CD1c-positive myeloid dendritic cell (primary cell): ENCODE measurements around the gene FAM171A1.

Experiments
- DNase-seq: peaks from one replicate; pipeline ENCODE4 v3.0.0-alpha.2; 2016; ENCODE audit errors: extremely low spot score

Gene FAM171A1

DNA sequence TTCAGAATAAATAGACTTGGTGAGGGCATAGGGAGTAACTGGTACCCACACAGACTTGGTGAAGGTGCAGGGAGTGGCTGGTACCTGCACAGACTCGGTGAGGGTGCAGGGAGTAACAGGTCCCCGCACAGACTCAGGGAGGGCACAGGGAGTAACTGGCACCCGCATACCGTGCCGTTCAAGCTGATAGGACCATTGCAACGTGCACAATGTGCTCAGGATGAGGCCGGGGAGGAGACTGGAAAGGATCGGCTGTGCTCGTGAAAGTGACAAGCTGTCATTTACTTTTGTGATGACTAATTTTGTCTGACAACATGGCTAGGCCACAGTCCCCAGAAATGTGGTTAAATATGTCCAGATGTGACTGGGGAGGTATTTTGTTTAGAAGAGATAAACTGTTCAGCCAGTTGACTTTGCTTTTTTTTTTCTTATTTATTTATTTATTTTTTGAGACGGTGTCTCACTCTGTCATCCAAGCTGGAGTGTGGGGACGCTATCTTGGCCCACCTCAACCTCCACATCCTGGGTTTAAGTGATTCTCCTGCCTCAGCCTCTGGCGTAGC lies 126.4 kb downstream of the FAM171A1 start:
- DNase-seq = no peak

DNA sequence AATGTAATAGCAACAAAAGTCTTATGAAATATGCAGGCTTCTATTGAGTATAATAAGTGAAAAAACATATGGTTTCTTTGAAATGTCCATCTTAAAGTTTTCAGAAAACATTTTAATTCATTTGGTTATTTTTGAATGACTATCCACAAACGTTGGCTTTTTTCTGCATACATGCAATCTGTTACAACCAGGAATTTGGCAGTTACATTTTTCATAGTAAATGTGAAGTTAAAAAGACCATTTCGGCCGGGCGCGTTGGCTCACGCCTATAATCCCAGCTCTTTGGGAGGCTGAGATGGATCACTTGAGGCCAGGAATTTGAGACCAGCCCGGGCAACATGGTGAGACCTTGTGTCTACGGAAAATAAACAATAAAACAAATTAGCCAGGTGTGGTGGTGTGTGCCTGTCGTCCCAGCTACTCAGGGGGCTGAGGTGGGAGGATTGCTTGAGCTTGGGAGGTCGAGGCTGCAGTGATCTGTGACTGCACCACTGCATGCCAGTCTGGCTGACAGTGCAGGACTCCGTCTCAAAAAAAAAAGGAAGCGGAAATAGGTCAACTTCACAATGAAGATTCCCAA lies 128.7 kb downstream of the FAM171A1 start:
- no peak for DNase-seq

DNA sequence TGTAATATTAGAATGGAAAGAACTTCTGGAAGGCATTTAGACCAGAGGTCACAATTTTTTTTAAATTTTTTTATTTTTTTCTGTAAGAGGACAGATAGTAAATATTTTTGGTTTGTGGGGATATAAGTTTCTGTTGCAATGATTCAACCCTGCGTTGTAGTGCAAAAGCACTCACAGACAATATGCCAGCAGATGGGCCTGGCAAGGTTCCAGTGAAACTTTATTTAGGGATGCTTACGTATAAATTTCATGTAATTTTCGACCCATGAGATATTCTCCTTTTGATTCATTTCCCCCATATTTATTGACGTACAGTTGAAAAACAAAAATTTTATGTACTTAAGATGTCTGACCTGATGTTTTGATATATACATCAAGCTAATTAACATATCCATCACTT lies 129.8 kb downstream of the FAM171A1 start:
- DNase-seq = no peak

DNA sequence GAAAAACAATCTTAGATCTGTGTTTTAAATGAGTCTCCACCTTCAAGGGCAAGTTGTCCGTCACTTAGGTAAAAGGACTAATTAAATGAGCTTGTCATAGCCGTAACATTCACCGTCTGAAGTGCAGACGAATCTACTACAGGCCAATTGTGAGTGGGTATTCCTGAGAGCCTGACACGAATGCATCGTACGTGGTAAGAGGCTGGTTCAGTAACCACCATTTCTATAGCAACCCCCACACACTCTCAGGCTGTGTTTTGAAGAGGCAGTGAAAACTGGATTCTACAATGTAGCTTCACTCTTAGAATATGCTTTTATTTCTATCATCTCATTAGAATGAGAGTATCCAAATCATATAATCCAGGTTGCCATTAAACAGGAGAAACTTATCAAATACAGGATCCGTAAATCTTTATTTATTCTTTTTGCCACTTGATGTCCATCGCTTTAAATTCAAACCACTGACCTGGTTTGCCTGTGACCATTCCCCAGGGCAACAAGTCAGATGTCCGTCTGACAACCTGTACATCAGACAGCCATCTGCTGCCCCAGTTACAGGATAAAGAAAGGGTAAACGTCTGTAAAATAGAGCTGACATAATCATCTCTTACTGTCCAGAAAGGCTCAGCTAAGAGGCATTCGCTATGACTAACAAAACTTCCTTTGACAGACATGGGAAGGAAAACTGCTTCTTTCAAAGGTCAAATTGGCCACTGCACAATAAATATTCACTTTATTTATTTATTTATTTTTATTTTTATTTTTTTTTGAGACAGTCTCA lies 132.3 kb downstream of the FAM171A1 start:
- no peak for DNase-seq

DNA sequence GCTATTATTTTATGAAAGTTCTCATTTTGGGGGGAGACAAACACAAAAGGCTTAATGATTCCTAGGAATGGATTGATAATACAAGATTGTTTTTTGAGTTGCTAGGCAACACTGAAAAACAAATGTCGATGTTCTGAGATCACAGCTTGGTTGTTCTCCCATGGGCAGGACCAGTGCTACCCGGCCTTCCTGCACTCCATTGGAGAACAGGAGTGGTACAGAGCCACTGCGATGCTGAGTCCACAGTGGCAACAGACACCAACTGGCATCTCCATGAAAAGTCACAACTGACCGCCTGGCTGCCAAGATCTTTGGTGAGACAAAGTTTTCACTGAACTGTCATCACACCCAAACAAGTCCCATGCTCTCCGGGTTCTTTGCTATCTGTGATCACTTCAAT lies 133.7 kb downstream of the FAM171A1 start:
- no peak for DNase-seq

DNA sequence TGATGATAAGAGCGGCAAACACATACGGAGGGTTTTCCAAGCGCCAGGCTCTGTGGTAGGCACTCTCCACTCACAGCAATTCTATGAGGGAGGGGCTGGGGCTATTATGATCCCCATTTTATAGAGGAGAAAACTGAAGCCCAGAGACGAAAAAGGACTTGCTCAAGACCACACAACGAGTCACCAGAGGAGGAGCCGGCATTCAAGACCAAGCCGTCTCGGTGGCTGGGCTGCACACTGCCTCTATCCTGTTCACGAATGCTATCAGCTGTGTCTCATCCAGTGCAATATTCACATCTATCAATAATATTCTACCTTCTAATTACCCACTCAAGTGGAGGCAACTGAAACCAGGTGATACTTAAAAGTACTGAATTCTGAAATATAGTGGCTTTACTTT lies 134.7 kb downstream of the FAM171A1 start:
- no peak for DNase-seq

DNA sequence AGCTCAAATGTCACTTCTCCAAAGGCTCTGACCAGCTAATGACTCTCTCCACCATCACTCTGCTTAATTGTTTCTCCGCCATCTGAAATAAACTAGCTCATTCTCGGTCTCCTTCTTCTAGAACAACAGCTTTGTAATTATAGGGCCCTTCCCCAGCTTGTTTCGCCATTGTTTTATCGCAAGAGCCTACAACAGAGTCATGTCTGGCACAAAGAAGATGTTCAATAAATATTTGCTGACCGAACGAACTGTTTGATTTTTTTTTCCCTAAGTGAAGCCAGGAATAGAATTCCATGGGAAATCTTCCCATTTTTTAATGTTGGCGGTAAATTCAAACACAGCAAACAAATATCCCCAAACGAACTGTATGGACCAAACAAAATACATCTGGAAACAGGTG lies 138.8 kb downstream of the FAM171A1 start:
- no peak for DNase-seq

DNA sequence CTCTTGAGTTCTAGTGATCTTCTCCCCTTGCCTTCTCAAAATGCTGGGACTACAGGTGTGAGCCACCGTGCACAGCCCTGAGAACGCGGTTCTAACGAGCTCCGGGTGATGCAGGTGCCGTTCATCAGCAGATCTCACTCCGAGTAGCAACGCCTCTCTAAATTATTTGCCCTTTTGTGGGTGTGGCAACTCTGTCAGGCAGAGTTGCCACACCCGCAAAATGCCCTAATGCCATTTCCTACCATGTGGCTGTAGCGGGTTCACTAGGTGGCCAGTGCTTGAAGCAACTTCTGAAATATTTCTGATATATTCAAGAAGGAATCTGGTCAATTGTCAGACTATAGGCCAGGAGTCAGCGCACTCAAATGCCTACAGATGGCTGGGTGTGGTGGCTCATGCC lies 139.7 kb downstream of the FAM171A1 start:
- no peak for DNase-seq

DNA sequence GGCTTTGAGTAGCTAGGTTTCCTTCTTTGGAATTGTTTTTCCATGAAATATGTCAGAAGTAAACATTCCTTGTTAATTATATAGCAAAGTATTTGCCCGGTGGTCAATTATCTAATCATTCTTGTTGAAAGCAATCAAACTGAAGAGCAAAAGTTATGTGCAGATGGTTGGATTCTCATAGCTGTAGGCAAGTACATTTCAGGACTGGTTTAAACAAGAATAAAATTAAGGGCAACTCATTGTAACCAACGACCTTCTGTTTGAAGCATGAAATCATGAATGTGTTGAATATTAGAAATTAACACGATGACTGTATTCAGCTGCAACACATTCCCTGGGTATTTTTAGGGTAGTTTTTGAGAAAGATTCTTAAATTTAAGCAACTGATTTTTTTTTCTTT lies 140.8 kb downstream of the FAM171A1 start:
- DNase-seq = no peak

DNA sequence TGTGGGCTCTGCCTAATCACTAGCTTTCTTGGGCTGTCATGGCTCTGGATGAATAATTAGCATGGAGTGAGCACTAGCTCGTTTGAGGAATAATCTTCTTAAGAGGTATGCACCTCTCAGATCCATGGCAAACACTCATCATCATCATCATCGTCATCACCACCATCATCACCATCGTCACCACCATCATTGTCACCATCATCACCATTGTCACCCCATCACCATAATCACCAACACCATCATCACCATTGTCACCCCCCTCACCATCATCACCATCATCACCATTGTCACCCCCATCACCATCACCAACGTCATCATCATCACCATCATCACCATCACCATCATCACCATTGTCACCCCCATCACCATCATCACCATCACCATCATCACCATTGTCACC lies 141.8 kb downstream of the FAM171A1 start:
- DNase-seq = no peak

DNA sequence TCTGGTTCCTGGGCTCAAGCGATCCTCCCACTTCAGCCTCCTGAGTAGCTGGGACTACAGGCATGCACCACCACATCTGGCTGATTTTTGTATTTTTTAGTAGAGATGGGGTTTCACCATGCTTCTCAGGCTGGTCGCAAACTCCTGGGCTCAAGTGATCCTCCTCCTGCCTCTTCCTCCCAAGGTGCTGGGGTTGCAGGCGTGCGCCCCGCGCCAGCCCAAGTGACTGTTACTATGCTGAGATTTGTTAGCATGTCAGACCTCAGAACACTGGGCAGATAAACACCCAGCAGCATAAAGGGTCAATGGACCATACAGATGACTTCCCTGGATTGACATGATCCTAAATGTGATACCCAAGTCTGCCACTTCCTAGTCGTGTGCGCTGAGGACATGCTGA lies 142.7 kb downstream of the FAM171A1 start:
- no peak for DNase-seq

DNA sequence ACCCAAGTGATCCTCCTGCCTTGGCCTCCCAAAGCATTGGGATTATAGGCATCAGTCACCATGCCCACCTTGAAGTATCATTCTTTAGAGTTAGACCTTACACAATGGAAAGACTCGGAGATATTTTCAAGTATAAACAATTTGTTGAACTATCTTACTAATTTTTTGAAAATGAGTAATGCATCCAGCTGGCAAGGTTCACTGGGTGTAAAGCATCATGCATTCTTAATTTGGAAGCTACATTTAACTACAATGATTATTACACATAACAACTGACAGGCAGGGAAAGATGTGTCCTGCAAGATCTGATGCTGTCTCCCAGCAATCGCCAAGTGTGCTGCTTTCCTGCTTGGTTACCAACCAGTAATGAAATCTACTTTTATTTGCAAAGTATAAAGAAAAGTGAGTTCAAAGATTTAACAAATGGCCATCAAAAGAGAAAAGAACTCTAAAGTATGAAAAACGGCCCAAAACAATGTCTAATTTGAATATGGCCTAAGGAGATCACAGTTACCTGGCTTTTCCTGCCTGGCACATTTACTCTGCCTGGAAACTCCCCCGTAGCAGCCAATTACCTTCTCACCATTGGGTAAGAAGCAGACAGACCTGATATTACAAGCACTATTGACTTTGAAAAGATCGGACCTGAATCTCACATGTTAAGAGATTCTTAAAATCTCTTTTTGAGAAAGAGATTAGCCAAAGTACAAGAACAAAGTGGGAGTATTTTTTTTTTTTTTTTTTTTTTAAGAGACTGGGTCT lies 143.3 kb downstream of the FAM171A1 start:
- no peak for DNase-seq

DNA sequence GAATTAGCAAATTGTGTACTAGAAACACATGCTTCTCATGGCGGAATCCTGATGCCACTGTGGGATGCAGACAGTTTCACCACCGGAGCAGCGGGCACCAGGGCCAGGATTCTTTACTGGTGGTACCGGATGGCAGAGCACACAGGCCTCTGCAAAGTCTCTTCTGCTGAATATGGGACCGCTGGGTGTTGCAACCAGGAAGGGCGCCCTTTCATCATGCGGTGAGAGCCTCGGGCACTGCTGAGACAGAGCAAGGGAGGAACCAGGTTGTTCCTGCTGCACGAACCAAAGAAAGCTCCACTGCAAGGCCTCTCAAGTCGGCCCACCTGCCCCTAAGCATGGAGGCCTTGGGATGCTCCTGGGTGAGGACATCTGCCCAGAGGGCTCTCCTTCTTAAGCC lies 145.6 kb downstream of the FAM171A1 start:
- DNase-seq = no peak

DNA sequence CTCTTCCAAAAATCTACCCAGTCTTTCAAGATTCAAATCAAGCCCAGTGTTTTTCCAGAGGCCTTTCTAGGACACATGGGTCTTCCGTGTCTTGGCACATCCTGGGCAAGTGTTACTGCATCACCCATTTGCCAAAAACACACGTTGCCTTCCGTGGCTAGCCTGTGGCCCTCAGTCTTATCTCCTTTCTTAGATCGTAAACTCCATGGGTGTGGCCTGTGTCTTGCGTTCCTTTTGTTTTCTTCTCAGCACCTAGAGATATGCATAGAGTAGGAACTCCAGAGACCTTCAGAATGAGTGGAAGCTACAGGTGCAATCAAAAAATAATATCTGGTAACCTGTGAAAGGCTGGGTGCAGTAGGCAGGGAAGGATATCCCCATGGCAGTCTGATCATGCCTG lies 146.1 kb downstream of the FAM171A1 start:
- no peak for DNase-seq

DNA sequence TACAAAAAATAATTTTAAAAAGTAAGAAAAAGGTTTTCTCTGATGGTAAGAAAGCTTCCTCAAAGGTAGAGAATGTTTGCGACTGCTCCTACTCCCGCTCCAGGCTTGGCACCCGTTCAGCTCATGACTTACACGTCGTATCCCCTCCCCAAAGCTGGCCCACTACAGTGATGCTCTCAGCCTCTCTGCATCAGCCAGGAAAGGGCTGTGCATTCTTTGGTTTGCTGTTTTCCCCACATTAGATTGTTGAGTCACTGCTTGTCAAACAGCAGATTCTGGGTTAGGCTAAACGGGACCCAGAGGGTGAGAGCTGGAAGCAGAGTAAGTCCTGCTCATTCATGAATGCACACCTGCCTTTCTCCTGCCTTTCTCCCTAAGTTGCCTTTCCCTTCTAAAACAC lies 147.9 kb downstream of the FAM171A1 start:
- DNase-seq = no peak

DNA sequence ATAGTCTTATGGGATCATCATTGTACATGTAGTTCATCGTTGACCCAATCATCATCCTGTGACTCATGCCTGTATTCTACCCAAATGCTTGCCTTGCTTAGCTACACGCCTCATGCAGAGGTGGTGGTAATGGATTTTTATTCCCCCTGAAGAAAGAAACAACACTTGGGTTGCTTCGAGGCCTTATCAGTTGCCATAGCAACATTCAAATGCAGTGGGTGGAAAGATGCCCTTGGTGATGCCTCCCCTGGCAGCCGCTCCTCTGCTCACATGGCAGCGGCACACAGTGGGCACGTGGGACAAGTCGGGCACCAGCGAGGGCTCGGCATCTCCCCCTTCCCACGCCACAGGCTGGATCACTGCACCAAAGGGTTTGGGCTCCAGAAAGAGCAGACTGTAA lies 148.6 kb downstream of the FAM171A1 start:
- no peak for DNase-seq

DNA sequence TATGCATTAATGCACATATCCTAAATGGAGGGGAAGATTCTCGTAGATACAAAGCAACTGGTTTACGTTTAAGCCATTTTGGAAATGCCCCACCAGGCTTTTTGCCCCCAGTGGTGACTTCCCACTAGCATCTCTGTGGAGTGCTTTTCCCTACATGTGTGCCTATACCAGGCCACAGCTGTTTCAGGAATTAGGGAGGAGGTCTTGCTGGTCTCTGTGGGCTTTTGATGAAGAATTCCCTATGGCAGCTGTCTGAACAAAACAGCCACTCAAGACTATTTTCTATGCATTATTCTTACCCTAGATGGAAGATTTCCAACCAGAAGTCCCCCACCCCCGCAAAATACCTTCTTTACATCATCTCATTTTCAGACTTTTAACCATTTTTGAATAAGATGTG lies 150.6 kb downstream of the FAM171A1 start:
- DNase-seq = no peak

DNA sequence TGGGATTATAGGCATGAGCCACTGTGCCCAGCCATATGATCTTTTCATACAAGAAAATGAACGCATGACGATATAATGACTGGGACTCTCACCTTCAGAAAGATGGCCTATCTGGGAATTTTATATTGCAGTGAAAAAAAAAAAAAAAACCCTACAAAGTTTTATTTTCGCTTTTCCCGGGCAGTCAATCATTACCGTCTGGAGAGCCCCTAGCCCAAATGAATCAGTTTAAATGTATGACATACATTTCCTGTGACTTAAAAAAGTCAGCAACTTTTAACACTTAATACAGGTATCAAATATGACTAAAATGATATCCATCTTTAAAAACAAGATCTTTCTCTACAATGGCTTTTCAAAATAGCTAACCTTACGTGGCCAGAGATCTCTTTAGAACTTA lies 154.4 kb downstream of the FAM171A1 start:
- no peak for DNase-seq

DNA sequence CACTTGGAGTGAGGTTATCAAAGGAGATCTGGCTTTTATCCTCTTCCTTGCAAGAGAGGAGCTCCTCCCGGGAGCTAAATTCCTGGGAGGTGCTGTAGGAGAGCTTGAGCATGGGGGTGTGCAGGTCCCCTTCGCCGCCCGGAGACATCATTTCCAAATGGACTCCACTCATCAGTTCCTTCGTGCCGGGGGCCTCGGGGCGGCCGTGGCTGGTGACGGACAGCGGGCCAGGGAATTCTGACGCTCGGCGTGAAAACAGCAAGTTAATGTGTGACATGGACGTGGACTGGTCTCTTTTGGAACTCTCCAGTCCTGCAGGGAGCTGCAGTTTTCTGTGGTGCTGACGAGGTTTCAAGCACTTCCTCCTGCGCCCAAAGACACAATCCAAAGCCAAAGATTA lies 156.9 kb downstream of the FAM171A1 start:
- DNase-seq = no peak

DNA sequence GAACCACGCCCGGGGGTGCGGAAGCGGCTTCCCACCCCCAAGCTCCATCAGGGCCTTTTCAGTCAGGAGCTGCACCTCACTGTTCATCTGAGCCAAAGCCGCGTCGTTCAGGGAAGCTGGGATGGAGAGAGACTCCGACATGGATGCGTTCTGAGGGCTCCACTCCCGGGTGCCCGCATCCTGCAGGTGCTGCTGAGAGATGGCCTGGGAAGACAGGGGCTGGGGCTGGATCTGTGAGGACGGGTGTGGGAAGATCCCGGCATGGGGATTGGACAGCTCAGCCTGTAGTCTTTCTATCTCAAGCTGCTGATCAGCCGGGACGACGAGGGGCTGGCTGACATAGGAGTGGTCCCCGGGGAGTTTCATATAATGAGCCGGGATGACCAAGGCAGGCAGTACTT lies 157.6 kb downstream of the FAM171A1 start:
- DNase-seq = no peak

DNA sequence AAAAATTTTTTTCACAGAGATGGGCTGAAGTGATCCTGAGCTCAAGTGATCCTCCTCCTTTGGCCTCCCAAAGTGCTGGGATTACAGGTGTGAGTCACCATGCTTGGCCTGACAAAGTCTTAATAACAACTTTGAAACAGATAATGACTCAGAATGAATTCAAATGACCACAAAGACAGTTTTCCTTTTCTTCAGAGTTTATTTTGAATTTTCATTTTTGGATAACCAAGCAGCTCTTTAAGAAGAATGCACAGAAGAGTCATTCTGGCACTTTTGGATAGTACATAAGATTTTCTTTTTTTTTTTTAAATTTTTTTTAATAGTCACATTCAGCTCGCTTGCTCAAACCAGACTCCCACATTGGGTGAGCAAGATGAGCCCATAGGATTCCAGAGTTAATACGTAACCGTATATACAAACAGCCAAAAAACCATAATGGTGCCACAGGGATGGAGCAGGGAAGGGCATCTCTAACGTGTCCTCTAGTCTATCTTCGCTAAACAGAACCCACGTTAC lies 159.6 kb downstream of the FAM171A1 start:
- DNase-seq = no peak

DNA sequence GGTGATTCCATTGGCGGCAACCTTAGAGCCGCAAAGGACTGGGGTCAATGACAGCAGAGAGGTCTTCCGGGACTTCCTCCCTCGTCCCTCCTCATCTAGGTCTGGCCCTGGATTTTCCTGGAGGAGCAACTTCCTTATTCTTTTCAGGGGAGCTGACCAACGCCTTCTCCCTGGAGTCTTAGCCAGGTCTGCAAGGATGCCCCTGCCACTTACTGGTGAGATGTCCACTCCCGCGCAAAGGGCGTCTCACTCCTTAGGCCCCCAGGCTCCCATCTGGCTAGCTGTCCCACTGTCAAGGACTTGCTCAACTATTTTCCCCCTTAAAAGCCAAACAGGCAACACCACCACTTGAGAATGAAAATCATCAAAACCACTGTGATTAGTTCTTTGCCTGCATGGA lies 160.6 kb downstream of the FAM171A1 start:
- DNase-seq = no peak
